ENCODE data around the gene SEC24C. TPM values are rescaled to one million over a fixed set of nuclear protein-coding genes. Genes with fewer than 3 reads are reported as not detected.

SEC24C gene
- total RNA-seq, 1 donor = 54.0 TPM

DNA sequence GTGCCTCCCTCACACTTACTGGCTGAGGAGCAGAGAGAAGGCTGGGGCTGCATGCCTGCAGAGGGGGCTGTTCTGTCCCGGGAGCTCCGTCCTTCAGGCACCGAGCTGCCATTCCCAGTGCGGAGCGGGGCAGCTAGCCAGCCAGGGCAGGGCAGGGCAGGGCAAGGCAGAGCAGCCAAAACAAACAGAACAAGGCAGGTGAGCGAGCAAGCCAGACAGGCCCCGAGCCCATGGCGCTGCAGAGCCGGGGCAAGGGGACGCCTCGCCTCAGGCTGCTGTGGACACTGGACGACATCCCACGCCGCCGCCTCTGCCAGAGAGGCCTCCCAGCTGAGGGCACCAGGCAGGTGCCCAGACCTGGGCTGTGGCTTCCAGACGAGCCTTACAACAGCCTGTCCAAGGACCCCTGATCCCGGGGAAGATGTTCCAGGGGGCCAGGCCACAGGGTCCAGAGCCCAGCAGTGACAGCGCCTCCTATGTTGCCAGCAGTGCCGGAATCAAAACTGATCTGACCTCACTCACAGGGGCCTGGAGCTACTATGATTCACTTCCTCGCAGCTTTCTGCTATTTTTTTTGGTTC, 75.4 kb downstream of the SEC24C start:
- no peak for DNase-seq (ENCODE audit: low read depth)
- TF ChIP-seq, protein P1, sequence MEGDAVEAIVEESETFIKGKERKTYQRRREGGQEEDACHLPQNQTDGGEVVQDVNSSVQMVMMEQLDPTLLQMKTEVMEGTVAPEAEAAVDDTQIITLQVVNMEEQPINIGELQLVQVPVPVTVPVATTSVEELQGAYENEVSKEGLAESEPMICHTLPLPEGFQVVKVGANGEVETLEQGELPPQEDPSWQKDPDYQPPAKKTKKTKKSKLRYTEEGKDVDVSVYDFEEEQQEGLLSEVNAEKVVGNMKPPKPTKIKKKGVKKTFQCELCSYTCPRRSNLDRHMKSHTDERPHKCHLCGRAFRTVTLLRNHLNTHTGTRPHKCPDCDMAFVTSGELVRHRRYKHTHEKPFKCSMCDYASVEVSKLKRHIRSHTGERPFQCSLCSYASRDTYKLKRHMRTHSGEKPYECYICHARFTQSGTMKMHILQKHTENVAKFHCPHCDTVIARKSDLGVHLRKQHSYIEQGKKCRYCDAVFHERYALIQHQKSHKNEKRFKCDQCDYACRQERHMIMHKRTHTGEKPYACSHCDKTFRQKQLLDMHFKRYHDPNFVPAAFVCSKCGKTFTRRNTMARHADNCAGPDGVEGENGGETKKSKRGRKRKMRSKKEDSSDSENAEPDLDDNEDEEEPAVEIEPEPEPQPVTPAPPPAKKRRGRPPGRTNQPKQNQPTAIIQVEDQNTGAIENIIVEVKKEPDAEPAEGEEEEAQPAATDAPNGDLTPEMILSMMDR (IDR thresholded peaks at IDR 0.05; ENCODE audit: insufficient read depth, low read depth, low read length) = no peak
- H3K4me3 ChIP-seq (ENCODE audit: low read depth, low read length) = no peak overlapping the region

Small RNA genes lying within 50 kb of the gene (small RNA-seq; reads per million reads assigned to genes)
- gene AC022400.4 (not detected), gene AC022400.9 (not detected), gene RNA5SP320 (not detected), gene ZSWIM8-AS1 (not detected)

Other genes starting within 250 kb of the SEC24C start
- gene PPP3CB, start 248.3 kb upstream of the SEC24C start, total RNA-seq = 23.2 and 27.2 TPM in 2 replicates
- 13.5 and 14.2 TPM in 2 replicates for gene USP54, start 153.0 kb upstream of the SEC24C start, total RNA-seq
- gene MYOZ1, start 102.9 kb upstream of the SEC24C start, total RNA-seq = 0.32 and 0.43 TPM in 2 replicates
- 0.43 and 0.64 TPM in 2 replicates for gene SYNPO2L, start 88.3 kb upstream of the SEC24C start, total RNA-seq
- 3.0 and 3.9 TPM in 2 replicates for gene AGAP5, start 46.3 kb upstream of the SEC24C start, total RNA-seq
- gene CHCHD1, start 37.7 kb downstream of the SEC24C start, total RNA-seq = 16.8 and 22.5 TPM in 2 replicates
- gene ZSWIM8, start 41.2 kb downstream of the SEC24C start, total RNA-seq = 70.2 and 82.5 TPM in 2 replicates
- gene NDST2, start 67.2 kb downstream of the SEC24C start, total RNA-seq = 19.3 and 22.0 TPM in 2 replicates
- gene CAMK2G, start 130.2 kb downstream of the SEC24C start, total RNA-seq = 30.6 and 36.7 TPM in 2 replicates
- gene PLAU, start 166.8 kb downstream of the SEC24C start, total RNA-seq = 104 and 111 TPM in 2 replicates